HG03039 (cell line): ENCODE results near the gene SEC11C.
"Not testable (repeated sequence)": the region's sequence is repeated elsewhere in the genome, so short reads cannot be mapped to it uniquely, and the experiment has no call there.

Experiments
- ATAC-seq: cut with Tn5 transposase; IDR thresholded peaks from one replicate; pipeline ENCODE4 v1.9.1; 2021; ENCODE audit warnings: mild to moderate bottlenecking, moderate library complexity; ENCODE audit not compliant: unreplicated experiment

The SEC11C gene

DNA sequence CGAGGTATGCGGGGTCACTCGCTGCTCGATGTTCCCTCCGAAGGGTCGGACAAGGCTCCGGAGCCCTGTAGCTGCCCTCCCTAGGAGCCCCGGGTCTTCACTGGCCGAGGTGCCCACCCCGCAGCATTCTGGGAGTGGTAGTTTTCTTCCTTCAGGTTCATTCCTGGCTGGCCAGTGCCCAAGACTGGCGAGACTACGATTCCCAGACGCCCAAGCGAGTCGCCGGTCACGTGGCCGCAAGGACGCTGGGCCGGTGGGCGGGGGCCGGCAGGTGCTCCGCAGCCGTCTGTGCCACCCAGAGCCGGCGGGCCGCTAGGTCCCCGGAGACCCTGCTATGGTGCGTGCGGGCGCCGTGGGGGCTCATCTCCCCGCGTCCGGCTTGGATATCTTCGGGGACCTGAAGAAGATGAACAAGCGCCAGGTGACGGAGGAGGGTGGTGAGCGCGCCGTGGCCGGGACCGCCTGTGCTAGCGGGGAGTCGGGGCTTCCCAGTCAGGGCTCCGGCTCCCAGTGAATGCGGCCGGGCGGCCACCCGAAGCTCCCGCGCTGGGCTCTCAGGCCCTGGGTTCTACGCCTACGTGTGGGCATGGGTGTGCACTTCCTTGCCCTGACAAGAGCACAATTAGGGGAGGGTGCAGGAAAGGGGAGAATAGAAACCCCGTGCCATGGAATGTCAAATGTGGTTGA is at the start of gene SEC11C:
Gene SEC11C, plus strand, starts transcription at position 270 of the 687 bp plus-strand sequence. Its CDS starts 65 bp downstream, at position 335.
- ATAC-seq: peak; percentile 66

DNA sequence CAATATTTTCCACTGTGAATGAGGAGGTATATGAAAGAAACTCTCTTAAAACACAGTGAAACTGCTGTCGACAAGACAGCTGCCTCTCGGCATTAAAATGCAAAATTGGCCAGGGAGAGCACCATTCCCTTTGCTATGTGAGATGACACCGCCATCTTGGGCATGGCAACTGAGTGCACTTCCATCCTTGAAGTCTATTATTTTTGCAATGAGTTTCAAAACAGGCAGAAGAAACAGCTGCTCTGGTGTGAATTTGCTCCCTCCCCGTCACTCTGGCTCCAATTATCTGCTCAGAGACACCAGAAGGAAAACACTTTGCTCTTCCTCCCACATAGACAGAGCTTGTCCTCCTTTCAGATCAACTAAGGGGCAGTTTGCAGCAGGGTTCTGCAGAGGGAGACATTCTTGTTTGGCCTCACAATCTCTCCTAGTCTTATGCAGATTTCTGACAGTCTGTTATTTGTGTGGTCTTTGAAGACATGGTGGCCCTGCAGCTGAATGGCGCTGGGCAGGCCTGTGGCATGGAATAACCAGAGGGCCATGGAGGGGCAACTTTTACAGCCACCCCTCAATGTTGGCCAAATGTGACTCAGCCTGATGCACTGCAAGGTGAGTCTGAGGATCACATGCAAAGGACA is 48.6 kb upstream of the SEC11C start:
- no peak for ATAC-seq

DNA sequence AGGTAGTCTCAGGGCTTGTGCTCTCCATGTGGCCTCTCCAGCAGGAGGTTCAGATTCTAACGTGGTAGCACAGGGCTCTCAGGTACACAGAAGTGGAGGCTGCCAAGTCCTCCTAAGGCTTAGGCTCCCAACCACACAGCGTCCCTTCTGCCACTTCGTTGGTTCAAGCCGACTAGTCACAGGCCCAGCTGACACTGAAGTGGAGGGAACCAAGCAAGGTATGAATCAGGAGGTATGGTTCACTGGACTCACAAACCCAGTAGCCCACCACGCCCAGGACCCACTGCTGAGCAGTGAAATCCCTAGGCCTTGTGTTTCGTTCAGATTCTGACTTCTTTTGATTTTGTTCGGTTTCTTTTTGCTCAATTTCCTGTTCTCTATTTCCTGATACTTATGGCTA is 46.0 kb upstream of the SEC11C start:
- ATAC-seq: no peak

DNA sequence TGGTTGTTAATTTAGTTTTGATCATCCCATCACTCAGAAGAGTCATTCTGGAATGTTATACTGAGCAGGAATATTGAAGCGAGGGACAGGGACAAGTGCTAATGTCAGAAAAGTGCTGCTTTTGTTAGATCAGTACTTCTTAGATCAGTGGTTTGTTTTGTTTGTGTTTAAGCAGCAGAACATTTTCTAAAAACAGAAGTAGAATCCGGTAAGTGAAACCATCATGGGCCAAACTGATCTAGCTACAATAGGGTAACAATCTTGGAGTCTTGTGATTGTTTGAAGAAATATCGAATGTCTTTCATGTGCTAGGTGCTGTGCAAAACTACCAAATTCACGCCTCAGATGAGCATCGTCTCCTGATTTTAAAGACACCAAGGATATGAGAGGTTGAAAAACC is 45.1 kb upstream of the SEC11C start:
- no peak for ATAC-seq

DNA sequence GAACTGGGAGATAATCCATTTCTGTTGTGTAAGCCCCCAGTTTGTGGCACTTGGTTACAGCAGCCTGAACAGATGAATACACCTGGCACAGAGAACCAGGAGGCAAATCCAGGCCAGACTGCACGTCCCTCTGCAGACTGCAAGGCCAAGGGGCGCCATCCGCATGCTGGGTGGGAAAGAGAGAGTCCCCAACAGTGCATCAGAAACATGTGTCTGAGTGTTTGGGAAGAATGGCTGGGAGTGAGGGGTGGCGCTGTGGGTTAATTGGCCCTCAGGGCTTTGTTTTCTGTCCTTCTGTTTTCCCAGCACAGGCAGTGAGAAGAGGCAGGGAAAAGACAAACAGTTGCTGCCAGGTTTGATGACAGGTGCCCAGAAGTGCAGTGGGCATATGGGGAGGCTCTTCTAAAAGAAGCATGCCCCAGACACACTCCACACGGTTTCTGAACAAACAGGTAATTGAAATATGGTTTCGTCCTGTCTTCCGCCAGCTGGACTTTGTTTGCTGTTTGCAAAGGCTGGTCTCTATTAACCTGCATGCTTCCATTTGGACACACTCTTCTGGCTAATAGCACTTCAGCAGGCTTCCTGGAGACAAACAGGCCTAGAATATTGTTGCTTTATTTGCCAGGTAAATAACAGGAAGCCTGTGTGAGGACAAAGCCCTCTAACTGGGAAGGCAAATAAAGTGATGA is 43.4 kb upstream of the SEC11C start:
- ATAC-seq: no peak

DNA sequence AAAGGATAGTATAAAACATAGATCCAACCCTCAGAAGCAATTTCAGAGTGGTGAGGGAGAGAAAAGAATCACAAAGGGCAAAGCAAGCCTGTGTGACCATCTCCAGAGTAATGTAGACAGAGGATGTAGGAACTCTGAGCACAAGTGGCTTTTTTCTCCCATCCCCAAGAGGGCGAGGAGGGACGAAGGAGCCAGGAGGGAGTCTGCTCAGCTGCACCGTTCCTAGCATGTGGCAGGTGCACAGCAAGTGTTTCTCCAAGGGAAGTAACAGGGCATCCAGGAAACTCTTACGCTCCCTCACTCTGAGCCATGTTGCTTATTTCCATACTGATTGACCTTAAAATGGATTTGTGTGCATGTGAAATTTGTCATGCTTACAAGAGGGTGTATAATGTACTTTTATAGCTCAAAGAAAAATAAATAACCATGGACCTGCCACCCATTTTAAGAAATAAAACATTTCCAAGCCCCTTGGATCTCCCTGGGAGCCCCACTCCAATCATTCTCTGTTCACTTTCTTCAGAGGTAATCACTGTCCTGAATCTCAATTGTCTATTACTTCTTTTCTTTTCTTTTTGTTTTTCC is 37.8 kb upstream of the SEC11C start:
- ATAC-seq: no peak

DNA sequence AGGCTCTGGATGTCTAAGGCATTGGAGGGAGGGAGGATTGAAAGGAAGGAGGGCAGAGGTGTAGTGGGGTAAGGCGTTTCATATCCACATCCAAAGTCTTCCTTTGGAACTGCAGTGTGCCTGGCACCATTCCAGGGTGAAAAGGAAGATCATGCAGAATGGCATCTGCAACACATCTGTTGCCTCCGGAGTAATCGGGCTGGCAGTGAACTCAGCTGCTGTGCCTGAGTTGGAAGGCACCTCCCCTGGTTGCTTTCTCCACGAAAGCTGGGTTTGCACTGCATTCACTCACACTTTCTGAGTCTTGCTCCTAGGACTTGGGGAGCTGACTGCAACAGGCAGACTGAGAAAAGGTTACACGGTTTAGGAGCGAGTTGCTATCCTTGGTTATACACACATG is 30.3 kb upstream of the SEC11C start:
- no peak for ATAC-seq

DNA sequence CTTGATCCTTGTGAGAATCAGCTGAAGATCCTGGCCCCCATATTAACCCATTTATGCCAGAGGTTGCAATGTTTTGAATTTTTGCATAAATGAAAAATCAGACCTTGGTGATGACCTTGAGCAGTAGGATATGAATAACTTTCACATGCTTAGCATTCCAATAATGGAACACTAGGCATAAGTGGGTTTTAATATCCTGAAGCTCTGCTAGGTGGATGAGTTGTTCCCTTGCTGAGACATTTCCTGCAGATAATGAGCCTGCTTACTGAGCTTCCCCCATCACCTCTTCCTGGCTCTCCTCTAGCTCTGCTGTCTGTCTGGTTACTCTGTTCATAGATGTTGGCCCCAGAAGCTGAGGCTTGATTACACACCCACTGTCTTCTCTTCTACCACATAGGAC is 25.5 kb upstream of the SEC11C start:
- no peak for ATAC-seq

DNA sequence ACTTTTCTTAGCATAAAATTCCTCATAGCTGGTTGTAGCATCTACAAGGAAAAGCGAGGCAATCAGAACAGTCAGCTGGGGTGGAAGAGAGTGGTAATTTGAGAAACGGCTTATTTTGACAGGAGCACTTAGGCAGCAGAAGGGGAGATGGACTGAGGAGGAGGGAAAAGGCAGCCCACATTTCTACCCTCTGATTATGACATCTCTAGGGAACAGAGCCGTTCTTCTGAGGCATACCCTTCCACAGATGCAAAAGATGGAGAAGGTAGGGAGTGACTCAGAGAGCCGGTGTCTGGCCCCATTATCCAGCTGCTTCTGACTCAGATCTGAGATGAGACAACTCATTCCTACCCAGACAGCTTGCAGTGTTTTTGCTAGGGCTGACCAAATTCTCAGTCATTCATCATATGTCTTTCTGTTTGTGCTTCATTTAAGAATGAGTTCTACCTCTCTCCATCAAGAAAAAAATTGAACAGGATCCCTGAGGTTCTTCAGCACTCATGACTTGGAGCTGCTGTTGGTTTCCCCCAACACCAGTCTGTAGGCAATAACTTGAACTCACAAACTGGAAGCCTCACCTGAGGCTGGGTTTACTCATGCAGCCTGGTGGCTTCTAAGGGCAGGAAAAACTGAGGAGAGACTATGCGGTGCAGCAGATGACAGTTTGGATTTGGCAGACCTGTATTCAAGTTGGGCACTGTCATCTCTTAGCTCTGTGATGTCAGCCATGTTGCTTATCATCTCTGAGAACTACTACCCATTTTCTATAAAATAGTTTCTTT is 15.9 kb upstream of the SEC11C start:
- peak; percentile 89 for ATAC-seq

DNA sequence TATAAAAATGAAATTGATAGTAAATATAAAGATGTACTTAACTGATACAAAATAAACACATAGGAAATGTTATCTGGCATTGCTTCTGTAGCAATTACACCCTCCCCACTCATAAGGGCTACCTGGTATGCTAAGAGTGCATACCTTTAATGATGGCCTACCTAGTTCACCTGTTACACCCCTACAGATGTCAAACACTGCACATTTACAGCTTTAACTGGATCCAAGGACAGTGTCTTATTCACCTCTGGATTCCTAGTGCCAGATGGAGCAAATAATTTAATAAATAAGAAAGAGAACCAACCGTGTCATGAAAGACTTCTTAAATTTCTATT is 15.3 kb upstream of the SEC11C start:
- ATAC-seq: no peak

DNA sequence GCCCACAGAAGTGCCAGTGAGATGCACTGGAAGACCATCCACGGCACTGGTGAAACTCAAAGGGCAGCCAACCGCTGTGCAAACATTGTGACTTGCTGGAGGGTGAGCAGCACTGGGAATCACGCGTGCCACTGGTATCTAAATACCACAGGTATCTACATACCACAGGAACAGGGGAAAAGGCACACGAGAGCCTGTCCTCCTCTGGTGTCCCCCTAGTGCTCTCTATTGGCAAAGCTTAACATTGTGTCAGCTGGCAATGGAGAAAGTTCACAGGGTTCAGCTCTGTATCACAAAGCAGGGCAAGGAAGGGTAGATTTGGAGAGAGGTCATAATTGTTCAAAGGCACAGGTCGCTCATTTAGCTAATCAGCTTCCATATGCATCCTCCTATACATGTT is 12.6 kb upstream of the SEC11C start:
- ATAC-seq: no peak

DNA sequence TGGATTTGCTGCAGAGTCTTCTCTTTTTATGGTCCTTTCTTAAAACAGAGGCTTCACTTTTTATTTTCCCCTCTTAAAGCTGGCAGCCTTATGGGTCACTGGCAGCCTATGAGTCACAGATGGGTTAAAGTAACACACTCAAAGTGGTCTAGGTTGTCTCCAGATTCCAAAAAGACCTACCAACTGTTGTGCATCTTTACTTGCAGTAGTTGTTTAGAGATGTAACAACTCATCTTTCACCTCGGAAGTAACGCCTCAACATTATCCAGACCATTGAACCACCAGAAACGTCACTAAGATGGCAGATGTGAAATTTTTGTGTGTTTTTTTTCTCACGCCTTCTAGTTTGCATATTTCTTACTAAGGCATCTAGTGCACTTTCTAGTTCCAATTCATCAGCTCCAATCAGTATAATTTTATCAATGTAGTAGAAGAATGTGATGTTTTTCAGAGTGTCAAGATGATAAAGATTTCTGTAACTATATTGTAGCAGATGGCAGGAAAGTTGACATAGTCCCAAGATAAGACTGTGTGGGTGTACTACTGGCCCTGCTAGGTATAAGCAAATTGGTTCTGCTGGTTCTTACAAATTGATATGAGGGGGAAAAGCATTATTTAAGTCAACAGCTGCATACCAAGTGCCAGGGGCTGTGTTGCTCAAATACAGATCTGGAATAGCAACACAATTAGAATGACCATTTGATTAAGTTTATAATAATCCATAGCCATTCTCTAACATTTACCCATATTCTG is 9.6 kb upstream of the SEC11C start:
- no peak for ATAC-seq

DNA sequence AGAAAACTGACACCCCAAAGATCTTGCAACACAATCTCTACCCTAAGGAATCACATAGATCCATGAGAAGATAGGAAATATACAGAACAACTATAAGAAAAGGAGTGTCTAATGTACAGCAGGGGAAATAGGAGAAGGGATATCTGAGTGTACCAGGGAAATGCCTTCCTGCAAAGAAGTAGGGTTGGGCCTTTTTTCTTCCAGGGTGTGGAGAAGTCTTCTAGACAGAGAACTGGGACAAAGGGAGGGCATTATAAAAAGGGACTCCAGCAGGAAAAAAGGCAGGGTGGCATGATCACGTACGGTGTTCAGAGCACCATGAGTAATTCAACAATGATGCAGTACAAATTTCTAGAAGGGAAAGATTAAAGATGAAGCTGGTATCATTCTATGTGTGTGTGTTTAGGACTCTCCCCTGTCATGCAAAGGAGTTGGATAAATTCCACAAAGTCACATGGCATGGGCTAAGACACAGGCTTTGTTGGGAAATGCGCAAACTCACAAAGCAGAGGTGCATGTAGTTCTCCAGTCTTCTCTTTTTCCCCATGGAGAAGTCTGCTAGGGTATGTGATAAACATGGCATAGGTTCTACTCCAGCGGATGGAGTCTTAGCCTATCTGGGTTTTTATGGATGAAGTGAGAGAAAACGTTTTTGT is 6.7 kb upstream of the SEC11C start:
- no peak for ATAC-seq

DNA sequence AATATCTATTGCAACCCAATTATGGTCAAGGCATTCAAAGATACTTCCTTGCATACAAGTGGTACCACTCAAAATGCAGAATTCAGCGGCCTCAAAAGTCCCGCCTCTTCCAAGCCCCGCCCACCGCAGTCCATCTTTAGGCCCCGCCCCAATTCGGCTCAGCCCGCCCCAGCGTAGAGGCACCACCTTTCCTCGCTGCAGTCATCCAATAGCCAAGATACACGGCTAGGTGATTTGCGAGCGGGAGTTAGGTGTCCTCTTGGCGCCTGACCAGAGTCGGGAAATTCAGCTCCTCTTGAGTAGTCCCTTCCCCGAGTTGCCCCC is 431 bp upstream of the SEC11C start:
- ATAC-seq: peak; percentile 67

DNA sequence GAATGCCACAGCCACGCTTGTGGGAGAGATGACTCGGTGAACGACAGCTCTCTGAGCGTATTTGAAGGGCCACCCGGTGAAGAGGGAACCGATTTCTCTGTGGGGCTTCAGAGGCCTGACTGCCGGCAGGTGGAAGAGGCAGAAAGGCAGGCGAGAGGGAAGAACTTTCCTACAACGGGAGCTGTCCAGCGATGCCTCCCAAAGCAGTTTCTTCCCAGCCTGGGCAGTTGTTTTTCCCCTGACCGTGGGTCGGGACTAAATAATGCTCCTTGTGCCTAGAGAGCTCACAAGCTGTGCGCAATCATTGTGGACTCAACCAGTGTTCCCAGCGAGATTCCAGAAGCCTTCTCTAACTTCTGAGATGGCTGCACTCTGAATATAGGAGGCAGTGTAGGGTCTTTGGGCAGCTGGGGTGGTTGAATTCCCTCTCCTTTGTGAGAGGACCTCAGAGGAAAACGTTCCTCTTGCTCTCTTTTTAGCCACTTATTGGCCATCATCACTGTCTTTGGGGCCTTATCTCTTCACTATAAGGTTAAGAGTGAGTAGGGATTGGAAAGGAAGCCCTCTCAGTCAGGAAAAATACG is 710 bp downstream of the SEC11C start:
- no peak for ATAC-seq

DNA sequence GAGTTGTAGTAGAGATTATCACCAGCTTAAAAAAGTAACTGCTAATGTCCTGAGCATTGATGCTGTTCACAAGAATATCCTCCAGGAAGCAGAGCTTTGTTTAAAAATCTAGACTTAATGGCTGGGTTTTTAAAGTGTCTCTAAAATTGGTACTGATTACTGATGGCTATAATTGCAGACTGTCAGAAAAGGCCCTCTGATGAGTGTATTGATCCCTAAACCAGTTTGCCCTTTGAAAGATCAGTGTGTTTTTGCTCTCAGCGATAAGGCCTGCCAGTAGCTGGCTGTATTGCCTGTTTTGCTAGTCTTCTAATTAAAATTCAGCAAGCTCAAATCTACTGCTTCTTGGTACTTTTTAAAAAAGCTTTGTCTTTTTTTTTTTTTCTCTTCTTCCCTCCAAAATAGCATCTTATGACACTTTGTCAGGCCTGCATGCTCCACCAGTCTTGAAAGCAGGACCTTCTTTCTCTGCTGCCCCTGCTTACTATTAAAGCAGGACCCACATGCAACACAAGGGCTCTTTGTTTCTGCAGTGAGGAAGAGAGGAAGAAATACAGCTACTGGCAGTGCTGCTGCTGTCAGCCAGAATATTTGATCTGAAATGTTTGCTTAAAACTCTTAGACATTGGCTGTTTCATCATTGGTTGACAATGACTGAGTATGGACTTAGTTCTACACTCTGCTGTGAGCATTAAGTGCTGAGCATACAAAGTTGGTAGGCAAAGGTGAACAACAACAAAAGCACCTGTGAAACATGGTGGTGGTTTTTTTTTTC is 1.8 kb downstream of the SEC11C start:
- ATAC-seq: no peak

DNA sequence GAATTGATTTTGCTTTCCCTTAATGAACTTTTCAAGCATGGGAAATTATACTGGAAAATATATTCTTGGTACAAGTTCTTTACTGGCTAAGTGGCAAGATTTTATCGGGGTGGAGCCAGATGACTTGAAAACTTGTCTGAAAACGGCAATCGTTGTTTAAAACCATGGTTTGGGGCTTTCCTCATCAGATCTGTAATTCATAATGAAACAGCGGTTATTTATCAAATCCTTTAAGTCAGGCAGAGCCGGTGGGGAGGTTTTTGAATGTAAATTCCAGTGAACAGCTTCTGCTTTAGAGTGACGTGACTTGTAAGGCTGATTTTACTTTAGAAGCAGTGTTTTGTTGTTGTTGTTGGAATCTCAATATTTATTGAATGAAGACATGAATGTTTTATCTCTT is 2.6 kb downstream of the SEC11C start:
- ATAC-seq: no peak

DNA sequence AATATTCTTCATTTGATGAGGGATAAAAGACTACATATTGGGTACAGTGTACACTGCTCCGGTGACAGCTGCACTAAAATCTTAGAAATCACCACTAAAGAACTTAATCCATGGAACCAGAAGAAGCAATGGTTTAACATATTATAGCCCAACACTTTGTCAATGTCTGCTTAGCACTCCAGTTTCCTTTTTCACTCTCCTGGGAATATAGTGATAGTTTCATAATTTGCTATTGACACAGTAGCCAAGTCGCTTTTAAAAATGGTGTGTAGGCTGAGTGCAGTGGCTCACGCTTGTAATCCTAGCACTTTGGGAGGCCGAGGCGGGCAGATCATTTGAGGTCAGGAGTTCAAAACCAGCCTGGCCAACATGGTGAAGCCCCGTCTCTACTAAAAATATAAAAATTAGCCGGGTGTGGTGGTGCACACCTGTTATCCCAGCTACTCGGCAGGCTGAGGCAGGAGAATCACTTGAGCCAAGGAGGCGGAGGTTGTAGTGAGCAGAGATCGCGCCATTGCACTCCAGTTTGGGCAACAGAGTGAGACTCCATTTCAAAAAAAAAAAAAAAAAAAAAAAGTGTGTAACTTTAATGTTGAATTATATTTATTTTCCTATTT is 3.2 kb downstream of the SEC11C start:
- ATAC-seq: not testable (repeated sequence)

DNA sequence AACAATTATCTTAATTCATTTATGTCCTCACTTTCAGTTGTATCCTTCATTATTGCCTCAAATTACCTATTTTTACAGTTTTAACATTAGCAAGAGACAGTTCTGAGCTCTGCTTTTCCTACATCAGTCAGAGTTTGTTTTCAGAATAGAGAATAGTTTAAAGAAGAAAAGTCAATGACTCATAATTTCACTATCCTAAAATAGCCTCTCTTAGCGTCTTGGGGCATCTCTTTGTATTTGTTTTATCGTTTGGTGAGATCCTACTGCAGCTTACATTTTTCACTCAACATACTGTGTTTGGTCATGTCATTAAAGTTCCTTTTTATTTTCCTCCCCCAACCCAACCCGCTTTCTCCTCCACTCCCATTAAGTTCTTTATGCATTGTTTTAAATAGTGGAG is 3.8 kb downstream of the SEC11C start:
- no peak for ATAC-seq
